Measurements from ENCODE around the gene TSPO2.

Gene TSPO2

DNA sequence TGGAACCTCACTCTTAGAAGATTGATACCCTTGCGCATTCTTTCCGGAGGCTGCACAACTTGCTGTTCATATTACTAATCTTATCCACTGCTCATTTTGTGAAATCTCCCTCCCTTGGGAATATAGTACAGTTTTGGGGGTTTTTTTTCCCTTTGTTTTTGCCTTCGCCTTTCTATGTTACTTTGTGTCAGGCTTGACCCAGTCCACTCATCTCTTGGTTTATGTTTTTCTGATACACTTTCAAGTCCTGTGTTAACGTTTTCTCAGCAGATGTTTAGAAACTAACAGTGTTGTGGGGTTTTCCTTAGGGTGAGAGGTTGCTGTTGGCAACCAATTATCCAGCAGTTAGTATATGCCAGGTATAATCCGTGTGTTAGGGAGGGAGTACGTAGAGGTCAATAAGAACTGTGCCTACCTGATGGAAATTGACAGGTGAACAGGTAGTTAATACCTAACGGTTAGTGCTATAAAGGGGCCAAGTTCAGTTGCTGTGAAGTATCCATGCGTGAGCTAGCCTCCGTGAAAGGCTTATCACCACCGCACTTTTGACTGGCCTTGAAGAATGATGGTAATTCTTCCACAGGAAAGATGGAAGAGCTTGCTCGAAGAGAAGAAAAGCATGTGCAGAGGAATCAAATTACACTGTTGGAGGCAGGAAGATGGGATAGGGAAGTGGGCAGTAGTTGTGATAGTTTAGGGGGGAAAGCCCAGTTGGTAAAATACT is 31.9 kb downstream of the TSPO2 start:
- no peak for TF ChIP-seq EZH2 (IDR thresholded peaks at IDR 0.05; ENCODE audit: borderline replicate concordance, low read depth, low read length, severe bottlenecking)
- TF ChIP-seq, protein P1, sequence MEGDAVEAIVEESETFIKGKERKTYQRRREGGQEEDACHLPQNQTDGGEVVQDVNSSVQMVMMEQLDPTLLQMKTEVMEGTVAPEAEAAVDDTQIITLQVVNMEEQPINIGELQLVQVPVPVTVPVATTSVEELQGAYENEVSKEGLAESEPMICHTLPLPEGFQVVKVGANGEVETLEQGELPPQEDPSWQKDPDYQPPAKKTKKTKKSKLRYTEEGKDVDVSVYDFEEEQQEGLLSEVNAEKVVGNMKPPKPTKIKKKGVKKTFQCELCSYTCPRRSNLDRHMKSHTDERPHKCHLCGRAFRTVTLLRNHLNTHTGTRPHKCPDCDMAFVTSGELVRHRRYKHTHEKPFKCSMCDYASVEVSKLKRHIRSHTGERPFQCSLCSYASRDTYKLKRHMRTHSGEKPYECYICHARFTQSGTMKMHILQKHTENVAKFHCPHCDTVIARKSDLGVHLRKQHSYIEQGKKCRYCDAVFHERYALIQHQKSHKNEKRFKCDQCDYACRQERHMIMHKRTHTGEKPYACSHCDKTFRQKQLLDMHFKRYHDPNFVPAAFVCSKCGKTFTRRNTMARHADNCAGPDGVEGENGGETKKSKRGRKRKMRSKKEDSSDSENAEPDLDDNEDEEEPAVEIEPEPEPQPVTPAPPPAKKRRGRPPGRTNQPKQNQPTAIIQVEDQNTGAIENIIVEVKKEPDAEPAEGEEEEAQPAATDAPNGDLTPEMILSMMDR (IDR thresholded peaks at IDR 0.05; ENCODE audit: borderline replicate concordance, extremely low read depth, low read length, poor library complexity, severe bottlenecking): no peak
- peaks cover 44% of the 10 kb centered on the region for H4K20me1 ChIP-seq (ENCODE audit: insufficient read depth, low read length)
- H3K79me2 ChIP-seq (ENCODE audit: insufficient read depth, low read length): peaks cover 74% of the 10 kb centered on the region
- no peaks in the 10 kb centered on the region for H3K27me3 ChIP-seq (ENCODE audit: insufficient read depth, low read length, poor library complexity)
- peak overlapping the region; percentile 90 for H3K4me2 ChIP-seq (ENCODE audit: insufficient read depth, low read length)
- peaks cover 57% of the 10 kb centered on the region for H3K4me1 ChIP-seq (ENCODE audit: insufficient read depth, low read length)
- ATAC-seq (ENCODE audit: insufficient read depth, low read depth) (no peak), DNase-seq (no peak)
- peaks cover 59% of the 10 kb centered on the region for H3K36me3 ChIP-seq (ENCODE audit: insufficient read depth, low read length)
- peak overlapping the region; percentile 69 to 91 for H3K4me3 ChIP-seq (ENCODE audit: low read depth in 1 of 2, low read length in 2 of 2)
- H3K9ac ChIP-seq (ENCODE audit: low read depth, low read length): peak overlapping the region; percentile 100
- peak overlapping the region; percentile 66 for H2AFZ ChIP-seq (ENCODE audit: low read depth, low read length)
- H3K27ac ChIP-seq (ENCODE audit: low read length): peak overlapping the region; percentile 89
- no peaks in the 10 kb centered on the region for H3K9me3 ChIP-seq (ENCODE audit: insufficient read depth, low read length, severe bottlenecking)

DNA sequence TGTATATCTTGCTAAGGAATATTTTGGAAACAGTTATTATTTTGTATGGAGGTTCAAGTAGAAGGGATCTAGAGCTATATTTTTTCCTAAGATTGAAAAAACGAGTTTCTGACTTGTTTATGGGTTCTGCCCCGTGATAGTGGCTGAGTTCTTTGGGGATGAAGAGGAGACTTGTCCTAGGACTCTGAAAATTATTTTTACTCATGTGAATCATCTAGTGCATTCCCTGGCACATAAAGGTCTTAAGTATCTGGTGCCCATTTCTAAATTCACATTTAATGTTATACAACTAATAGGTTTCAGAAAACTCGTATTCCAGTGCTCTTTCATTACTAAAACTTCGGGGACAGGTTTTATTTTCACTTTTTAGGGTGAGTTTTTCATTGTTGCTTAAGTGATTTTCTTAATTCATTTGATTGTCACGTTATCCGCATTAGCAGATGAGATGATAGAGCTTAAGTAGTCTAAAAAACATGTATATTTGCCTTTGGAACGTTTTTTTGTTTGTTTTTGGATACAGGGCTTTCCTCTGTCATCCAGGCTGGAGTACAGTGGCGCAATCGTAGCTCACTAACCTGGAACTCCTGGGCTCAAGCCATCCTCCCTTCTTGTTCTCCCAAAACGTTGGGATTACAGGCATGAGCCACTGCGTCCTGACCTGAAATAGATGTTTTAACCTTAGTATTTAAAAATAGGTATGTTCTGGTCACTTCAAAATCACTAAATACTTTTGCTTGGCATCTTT is 32.6 kb downstream of the TSPO2 start:
- Histone ChIP-seq H3K27ac (ENCODE audit: low read length) (peak overlapping the region; percentile 89), H2AFZ (ENCODE audit: low read depth, low read length) (no peak overlapping the region), H3K9me3 (ENCODE audit: insufficient read depth, low read length, severe bottlenecking) (no peaks in the 10 kb centered on the region), H3K79me2 (ENCODE audit: insufficient read depth, low read length) (peaks cover 82% of the 10 kb centered on the region), H3K4me2 (ENCODE audit: insufficient read depth, low read length) (peak overlapping the region; percentile 90), H3K4me3 (ENCODE audit: low read depth in 1 of 2, low read length in 2 of 2) (peak overlapping the region; percentile 69 to 91; a peak in 3 of 4 replicates), H3K27me3 (ENCODE audit: insufficient read depth, low read length, poor library complexity) (no peaks in the 10 kb centered on the region), H3K9ac (ENCODE audit: low read depth, low read length) (peak overlapping the region; percentile 100), H4K20me1 (ENCODE audit: insufficient read depth, low read length) (peaks cover 48% of the 10 kb centered on the region), H3K36me3 (ENCODE audit: insufficient read depth, low read length) (peaks cover 59% of the 10 kb centered on the region), H3K4me1 (ENCODE audit: insufficient read depth, low read length) (peaks cover 58% of the 10 kb centered on the region)
- no peak for ATAC-seq (ENCODE audit: insufficient read depth, low read depth)
- TF ChIP-seq EZH2 (IDR thresholded peaks at IDR 0.05; ENCODE audit: borderline replicate concordance, low read depth, low read length, severe bottlenecking): no peak
- no peak for DNase-seq

DNA sequence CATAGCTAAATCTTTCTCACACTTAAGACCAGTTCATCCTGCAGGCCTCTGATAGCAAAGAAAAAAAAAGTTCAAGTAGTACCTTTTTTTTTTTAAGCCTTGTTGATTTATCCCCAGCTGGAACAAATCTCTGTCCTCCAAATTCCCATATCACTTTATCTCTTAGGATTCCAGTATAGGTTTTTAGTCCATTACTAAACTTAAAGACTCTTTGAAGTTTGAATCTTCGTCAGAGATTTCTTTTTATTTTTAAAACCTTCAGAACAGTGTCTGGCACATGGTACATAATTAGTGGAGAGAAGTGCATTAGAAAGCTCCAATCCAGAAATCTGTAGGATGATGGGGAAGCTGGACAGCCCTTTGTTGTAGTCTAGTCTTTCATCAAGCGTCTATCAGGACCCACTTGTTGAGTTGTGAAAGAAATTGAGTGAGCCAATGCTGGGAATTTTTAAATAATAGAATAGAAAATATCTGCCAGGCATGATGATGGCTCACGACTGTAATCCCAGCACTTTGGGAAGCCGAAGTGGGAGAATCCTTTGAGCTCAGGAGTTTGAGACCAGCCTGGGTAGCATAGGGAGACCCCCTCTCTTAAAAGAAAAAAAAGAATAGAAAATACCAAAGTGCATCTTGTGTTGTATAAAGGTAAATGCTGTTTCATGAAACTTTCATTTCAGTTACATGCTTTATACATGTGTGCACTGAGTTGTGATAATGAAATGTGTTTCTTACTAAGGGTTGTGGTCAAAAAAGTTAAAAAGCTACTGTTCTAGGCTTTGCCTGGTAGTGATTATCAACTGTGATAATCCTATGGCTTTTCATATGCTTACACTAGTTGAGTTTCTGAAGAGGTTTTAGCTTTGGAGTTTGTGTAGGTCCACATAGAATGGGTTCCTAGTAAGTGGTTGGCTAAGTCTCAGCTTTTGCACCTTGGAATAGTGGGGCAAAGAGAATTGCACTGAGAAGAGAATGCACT is 33.7 kb downstream of the TSPO2 start:
- peaks cover 51% of the 10 kb centered on the region for H3K4me1 ChIP-seq (ENCODE audit: insufficient read depth, low read length)

More for the DNA sequence above, 33.7 kb downstream of the TSPO2 start:
- Histone ChIP-seq H3K4me2 (ENCODE audit: insufficient read depth, low read length) (peak overlapping the region; percentile 90; the same call in 1 of the 2 replicates), H3K9ac (ENCODE audit: low read depth, low read length) (peak overlapping the region; percentile 100; the same call in 1 of the 2 replicates), H3K4me3 (ENCODE audit: low read depth in 1 of 2, low read length in 2 of 2) (peak overlapping the region in 1 of 2 experiments; percentile 69; a peak in 1 of 4 replicates), H3K9me3 (ENCODE audit: insufficient read depth, low read length, severe bottlenecking) (no peaks in the 10 kb centered on the region), H4K20me1 (ENCODE audit: insufficient read depth, low read length) (peaks cover 53% of the 10 kb centered on the region), H3K36me3 (ENCODE audit: insufficient read depth, low read length) (peaks cover 64% of the 10 kb centered on the region), H2AFZ (ENCODE audit: low read depth, low read length) (no peak overlapping the region), H3K27ac (ENCODE audit: low read length) (no peak overlapping the region), H3K27me3 (ENCODE audit: insufficient read depth, low read length, poor library complexity) (no peaks in the 10 kb centered on the region), H3K79me2 (ENCODE audit: insufficient read depth, low read length) (peaks cover 87% of the 10 kb centered on the region)
- TF ChIP-seq, protein P1 (IDR thresholded peaks at IDR 0.05; ENCODE audit: borderline replicate concordance, extremely low read depth, low read length, poor library complexity, severe bottlenecking): no peak
- no peak for TF ChIP-seq EZH2 (IDR thresholded peaks at IDR 0.05; ENCODE audit: borderline replicate concordance, low read depth, low read length, severe bottlenecking)
- DNase-seq (no peak), ATAC-seq (ENCODE audit: insufficient read depth, low read depth) (no peak)
